Left renal pelvis (tissue), 4 donors: ENCODE measurements around the gene SPATA9. TPM values are rescaled to one million over a fixed set of nuclear protein-coding genes. Genes with fewer than 3 reads are reported as not detected.
"Not testable (repeated sequence)": the region's sequence is repeated elsewhere in the genome, so short reads cannot be mapped to it uniquely, and the experiment has no call there.

Source experiments
- DNase-seq, 4 donors: peaks; one replicate each; pipeline ENCODE4 v3.0.0-alpha.2; 2013; ENCODE audit warnings: low read depth in 4 of 4, low spot score in 3 of 4
- polyA plus RNA-seq, 4 donors: library from polyadenylated mRNA; unstranded; fragments of 120-200 nt; gene quantifications; one replicate each; pipeline ENCODE4 v1.2.1, GENCODE V29; 2013; ENCODE audit not compliant: insufficient read length in 4 of 4

Gene SPATA9
- polyA plus RNA-seq, 4 donors = 1.6 to 2.0 (median 1.7) TPM

DNA sequence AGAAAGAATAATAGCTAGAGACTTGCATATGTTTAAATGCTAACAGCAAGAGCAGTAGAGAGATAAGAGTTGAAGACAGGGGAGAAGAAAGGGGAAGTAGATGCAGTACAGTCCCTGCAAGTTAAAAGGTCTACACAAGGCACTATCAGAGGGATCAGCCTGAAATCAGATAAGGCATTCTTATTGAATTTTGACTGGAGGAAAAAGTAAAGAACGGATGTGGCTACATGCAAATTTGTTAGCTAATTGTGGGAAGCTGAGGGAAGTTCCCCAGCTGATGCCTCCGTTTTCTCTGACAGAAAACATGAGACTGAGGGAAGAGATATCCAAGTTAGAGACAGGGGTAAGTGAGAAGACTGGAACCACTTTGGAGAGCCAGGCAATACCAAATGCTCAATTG, 35.4 kb upstream of the SPATA9 start:
- no peak for DNase-seq

DNA sequence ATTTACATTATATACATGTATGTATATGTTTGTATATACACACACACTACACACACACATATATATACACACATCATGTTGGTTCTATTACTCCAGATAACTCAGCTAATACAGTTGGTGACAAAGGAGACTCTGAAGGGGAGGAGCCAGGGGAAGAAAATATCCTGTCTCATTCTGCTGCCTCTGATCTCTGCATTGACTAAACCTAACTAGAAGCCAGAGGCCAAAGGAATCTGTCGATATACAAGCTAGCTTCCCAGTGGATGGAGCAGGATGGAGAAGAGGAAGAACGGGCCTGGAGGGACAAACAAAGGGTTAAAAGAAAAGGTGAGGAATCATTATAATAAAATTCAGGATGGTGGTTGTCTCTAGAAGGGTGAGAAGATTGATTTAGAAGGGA, 34.6 kb upstream of the SPATA9 start:
- DNase-seq = no peak

DNA sequence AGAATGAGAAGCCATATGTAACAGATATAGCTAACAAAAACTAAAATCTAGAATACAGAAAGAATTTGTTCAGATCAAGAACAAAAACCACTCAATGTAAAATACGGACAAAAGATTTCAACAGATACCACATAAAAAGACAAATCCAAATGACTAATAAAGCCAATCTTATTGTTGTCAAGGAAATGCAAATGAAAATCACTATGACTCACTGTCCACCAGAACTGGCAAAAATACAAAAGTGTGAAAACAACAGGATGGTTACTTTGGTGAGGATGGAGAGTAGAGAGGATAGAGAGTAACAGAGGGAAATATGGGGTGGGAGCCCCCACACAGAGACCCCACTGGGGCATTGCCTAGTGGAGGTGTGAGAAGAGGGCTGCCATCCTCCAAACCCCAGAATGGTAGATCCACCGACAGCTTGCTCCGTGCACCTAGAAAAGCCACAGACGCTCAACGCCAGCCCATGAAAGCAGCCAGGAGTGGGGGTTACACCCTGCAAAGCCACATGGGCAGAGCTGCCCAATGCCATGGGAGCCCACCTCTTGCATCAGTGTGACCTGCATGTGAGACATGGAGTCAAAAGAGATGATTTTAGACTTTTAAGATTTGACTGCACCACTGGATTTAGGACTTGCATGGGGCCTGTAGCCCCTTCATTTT, 33.1 kb upstream of the SPATA9 start:
- DNase-seq = no peak

DNA sequence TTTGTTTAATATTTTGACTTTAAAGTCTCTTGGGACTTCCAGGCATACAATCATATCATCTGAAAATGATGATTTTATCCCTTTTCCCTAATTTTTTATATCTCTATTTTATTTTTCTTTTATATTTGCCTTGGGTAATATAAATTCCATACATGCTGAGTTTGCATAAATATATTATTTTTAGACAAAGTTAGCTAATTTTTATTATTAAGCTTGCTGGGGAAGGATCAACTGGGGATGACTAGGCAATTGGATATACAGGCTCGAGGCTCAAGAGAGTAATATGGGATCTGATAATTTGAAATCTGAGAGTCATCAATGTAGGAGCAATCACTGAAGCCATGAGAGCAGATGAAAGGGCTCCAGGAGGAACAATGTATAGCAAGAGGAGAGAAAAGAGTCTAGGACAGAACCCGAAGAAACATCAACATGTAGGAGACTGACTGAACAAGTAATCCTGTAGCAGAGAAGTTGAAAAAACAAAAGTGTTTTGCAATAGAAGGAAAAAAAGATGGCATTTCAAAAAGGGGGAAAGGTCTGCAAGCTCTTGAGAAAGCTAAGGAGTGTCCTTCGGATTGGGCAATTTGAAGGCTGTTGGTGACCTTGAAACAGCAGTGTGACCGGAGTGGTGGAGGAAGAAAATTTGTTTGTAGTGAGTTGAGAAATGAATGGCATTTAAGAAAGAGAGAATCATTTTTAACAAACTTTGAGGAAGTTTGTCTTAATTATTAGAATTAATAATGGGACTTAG, 31.3 kb upstream of the SPATA9 start:
- DNase-seq = no peak

DNA sequence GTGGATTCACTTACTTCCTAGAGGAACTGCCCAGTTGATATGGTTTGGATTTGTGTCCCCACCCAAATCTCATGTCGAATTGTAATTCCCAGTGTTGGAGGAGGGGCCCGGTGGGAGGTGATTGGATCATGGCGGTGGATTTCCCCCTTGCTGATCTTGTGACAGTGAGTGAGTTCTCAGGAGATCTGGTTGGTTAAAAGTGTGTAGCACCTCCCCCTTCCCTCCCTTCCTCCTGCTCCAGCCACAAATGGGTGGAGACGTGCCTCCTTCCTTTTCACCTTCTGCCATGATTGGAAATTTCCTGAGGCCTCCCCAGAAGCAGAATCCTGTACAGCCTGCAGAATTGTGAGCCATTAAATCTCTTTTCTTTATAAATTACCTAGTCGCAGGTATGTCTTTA, 30.5 kb upstream of the SPATA9 start:
- not testable (repeated sequence) for DNase-seq

DNA sequence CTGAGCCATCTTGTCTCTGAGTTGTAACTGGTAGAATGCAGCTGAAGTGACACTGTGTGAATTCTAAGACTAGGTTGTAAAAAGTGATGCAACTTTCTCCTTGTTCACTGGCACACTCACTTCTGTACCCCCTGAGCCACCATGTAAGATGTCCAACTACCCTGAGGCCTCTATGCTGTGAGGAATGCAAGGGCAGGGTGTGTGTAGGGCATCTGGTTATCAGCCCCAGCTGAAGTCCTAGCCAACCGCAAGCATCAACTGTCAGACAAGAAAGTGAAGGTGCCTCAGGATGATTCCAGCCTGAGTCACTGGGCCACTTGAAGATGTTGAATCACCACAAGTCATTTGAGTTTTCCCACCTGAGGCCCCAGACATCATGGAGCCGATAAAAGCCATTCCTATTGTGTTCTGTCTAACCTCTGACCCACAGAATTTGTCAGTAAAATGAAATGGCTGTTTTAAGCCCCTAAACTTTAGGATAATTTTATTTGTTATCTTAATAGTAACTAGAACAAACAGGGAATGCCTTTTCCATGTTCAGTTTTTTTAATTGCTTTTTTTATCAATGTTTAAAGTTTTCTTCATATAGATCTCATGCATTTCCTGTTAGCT, 29.7 kb upstream of the SPATA9 start:
- DNase-seq = no peak

DNA sequence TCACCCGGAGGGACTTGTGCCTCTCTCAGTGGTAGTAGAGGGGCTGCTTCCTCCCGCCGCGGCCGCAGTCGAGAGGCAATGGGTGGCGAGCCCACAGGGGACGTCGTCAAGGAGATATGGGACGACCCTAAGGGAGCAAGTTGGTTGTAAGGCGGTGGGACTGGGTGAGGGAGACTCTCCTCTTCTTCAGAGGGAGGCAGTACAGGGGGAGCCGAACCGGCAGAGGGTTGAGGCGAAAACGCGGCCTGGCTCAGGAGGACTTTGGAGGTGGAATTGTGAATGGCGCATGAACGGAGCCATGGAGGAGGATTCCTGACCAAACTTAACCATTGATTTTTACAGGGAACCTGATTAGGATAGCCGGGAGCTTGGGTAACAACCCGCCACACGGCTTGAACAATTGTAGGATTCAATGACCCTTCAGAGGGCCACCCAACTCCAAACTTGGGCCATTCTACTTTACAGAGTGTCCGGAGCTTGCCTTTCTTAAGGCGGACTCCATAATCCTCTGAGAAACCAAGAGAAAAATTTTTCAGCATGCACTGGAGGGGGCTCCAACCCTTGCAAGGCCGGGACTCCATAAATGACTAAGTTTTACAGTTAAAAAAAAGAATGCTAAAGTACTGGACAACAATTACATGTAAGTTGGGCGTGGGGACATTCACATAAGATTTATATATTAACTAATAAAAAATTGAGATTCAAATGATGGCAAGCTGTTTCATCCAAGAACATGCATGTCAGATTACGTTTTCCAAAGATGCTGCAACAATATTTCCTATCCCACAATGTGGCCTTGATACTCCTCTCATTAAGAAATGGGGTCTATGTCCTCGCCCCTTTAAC, 28.9 kb upstream of the SPATA9 start:
- no peak for DNase-seq

DNA sequence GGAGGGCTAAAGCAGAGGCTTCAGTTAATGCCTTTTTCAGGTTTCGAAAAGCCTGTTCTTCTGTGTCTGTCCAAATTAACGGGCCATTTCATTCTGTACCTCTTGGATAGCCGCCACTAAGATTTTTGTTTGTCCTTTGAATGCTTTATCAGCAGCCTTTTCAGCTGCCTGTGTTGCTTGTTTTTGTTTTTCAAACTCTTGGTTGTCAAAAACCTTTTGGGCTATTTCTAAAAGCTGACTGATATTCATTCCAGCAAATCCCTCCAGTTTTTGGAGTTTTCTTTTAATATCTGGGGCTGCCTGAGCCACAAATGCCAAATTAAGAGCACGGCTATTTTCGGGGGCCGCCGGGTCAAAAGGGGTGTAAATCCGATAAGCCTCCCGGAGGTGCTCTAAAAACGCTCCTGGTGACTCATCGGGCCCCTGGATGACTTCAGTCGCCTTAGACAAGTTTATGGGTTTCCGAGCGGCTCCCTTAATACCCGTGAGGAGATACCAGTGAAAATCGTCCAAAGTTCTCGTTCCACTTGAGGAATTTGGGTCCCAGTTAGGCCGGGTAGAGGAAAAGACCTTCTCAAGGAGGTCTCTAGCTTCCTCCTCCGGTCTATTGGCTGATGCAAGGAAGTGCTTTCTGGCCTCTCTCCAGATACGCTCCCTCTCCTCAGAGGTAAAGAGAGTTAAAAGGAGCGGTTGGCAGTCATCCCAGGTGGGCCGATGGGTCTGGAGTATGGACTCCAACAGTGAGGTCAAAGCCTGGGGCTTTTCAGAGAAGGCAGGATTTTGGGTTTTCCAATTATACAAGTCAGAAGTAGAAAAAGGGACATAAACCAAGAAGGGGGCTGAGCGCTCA, 28.1 kb upstream of the SPATA9 start:
- DNase-seq = not testable (repeated sequence)

DNA sequence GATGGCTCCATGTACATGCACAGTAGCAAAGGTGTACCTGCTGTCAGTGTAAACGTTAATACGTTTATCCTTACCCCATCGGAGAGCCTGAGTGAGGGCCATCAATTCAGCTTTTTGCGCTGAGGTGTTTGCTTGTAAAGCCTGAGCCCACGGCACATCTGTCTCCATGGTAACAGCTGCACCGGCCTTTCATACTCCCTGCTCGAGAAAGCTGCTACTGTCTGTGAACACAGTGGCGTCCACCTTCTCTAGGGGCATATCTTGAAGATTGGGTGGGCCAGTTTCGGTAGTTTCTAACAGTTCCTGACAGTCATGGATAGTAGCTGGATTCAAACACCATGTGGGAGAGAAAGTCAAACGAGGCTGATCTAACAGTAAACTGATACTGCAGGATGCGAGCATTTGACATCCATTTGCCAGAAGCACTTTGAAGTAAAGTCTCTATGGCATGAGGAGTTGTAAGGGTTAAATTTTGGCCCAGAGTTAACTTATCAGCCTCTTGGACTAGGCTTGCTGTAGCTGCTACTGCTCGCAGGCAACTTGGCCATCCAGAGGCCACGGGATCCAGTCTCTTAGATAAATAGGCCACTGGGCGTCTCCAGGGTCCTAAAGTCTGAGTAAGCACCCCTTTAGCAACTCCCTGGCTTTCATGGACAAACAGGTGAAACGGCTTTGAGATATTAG, 27.3 kb upstream of the SPATA9 start:
- no peak for DNase-seq

DNA sequence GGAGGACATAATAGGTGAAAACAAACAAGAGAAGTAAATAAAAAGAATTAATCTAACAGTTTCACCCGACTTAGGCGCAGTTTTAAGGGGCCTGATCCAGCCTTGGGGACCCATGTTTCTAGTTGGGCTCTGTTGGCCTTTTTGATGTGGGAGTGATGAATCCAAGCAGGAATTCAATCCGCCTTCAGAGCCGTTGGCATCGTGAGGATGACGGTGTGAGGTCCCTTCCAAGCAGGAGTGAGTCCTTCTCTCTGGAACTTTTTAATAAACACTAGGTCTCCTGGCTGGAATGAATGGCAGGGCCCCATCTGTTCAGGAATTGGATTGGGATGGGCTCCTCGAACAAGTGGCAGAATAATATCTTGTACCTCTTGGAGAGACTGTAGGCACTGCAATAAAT, 26.1 kb upstream of the SPATA9 start:
- DNase-seq = no peak

DNA sequence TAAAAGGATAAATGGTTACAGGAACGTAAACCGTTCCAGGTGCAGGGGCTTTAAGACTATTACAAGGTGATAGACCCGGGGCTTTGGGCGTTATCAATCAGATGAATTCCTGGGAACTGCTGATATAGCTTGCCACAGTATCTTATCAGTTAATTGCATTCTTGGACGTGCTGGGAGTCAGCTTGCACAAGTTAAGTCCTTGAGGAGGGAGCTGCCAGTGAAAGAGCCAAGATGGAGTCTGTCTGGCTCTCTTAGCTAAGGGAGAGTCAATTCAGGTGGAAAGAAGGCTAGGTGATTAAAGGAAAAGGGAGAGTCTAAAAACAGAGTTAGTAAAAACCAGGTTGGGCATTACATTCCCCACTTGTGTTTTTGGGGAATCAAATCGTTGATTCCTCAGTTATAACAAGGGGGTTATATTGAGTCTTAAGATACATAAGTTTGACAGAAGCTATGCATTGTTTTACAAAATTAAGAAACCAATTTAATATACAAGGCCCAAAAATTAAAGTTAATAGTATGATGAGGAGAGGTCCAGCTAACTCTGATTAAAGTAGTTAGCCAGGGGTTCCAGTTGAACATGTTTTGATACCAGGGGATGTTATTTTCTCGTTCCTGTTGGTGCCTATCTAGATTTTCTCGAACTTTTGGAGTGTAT, 24.9 kb upstream of the SPATA9 start:
- not testable (repeated sequence) for DNase-seq

DNA sequence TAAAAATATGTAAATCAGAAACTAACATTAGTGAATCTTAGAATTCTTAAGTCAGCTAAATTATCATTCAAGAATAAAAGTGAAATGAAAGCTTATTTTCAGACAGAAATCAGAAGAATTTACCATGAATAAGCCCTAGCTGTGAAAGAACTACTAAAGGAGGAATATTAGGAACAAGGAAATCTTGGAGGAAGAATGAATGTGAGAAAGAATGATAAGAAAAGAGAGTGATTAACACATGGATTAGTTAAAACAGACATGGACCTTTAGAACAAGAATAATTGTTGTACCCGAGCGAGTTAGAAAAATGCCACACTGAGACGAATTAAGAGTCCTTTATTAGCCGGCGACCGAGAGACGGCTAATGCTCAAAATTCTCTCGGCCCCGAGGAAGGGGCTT, 24.3 kb upstream of the SPATA9 start:
- no peak for DNase-seq

DNA sequence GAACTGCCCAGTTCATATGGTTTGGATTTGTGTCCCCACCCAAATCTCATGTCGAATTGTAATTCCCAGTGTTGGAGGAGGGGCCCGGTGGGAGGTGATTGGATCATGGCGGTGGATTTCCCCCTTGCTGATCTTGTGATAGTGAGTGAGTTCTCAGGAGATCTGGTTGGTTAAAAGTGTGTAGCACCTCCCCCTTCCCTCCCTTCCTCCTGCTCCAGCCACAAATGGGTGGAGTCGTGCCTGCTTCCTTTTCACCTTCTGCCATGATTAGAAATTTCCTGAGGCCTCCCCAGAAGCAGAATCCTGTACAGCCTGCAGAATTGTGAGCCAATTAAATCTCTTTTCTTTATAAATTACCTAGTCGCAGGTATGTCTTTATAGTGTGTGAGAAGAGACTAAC, 23.4 kb upstream of the SPATA9 start:
- DNase-seq = not testable (repeated sequence)

DNA sequence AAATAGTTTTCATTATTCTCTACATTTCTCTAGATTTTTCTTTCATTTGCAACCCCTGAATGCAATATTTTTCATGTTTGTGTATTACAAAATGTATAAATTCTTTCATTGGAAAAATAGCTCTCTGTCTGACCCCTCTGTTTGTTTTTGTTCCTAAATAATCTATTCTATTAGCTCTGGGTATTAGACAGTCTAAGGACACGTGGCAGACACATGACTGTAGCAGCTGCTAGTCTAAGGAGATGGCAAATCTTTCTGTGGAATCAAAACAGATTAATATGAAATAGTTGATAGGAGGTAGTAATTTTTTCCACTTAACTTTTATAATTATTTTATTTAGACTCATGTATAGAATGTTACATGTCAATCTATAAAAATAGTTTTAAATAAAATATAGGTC, 21.4 kb upstream of the SPATA9 start:
- DNase-seq = no peak

DNA sequence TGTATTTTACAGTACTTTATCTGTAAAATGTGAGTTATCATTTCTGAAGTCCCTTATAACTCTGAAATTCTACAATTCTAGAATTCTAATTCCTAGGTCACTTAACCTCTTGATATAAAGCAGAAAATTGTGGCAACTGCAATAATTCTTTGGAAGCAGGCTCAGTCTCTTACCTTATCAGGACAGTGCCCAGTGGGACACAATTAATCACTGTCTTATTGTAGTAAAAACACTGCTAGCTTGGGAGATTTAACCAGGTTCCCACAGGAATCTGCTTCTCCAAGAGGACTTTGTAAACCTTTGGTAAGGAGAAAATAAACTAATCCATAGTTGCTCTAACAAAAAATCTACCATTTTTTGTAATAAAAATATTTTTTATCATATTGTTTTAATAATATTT, 18.3 kb upstream of the SPATA9 start:
- DNase-seq = no peak

DNA sequence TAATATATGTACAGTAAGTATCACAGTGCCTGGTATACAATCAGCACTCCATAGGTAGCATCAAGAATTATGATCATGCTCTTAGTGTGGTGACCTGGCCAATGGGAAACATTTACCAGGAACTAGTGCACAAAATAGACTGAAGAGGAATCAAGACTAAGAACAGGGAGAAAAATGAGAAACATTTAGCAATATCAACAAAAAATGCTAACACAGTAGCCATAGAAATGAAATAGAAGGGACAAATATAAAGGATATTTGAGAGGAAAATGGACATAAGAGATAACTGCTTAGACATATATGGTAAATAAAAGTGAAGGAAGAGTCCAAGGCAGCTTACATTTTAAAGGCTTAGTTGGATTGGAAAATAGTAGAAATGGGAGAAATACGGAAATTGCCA, 16.5 kb upstream of the SPATA9 start:
- DNase-seq = no peak

DNA sequence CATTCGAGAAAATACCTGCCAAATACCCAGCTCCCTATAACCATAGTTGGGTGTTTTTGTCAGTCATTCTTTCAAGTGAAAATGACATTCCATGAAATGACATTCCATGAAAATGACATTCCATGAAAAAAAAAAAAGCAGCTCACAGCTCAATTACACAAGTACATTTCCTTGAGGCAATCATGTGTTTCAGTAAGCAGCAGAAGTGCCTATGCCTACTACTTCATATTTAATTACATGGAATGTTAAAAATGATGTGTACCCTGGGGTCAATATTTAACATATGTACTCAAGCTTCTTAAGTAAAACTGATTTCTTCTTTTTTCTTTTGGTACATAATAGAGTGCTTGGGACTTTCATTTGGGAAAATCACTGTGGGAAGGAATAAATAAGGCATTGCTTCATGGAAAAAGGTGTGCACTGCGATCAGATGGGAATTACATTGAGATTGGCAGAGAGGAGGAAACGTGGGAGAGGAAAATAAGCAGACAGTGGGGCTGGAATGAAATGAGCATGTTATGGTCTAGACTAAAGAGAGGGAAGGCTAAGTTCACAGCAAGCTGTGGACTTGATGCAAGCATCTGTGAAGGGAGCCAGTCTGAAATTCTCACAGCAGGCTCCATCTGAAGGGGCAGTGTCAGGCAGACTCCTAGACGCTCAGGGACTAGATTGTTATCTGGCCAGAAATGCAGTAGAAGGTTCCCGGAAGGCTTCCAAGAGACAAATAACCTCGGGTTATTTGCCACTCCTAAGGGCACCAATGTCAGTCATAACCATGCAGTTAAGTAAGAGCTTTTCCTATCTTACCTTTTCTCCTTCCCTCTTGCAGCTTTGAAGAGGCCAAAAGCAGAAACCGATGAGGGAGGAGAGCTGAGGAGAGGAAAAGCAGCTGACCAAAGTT, 15.2 kb upstream of the SPATA9 start:
- DNase-seq = peak in 1 of 4 donors; percentile 24

DNA sequence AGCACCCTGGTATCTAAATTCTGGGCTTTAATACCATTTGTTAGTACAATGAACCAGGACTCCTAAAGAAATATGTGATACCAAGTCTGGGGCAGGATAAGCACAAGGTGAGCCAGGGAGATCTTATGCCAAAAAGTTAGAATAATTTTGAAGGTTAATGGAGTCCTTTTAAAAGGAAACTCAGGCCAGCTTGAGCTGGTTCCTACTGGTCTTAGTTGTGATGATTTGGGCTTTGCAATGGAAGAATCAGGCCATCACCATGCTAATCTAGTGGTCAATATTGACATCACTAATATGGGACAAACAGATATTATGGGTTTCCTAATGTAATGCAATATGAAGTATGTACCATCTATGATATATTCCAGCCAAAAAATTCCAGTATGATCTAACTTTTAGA, 7.5 kb upstream of the SPATA9 start:
- no peak for DNase-seq
